H1 (cell line): ENCODE data around the gene ATP11A. TPM values are rescaled to one million over a fixed set of nuclear protein-coding genes. Genes with fewer than 3 reads are reported as not detected.
A peak's percentile ranks its signal among the peaks of the same experiment; 100 is the strongest.

Source experiments
- CTCF ChIA-PET: fragments of 300-600 bp; sonication (Branson Sonifier 250); formaldehyde crosslinking; loops from one replicate; lab custom pipeline; 2021; ENCODE audit not compliant: partially characterized antibody; lab: Charles Lee
- POLR2A ChIA-PET: fragments of 300-600 bp; sonication (Branson Sonifier 250); formaldehyde crosslinking; loops from one replicate; lab custom pipeline; 2021; ENCODE audit warnings: inconsistent platforms; ENCODE audit not compliant: partially characterized antibody; lab: Charles Lee
- DNase-seq, 2 experiments: peaks; one replicate each; pipeline versions ENCODE4 v3.0.0 to v3.0.0-alpha.2; 2010 to 2022; ENCODE audit warnings: low spot score in 2 of 2, low read depth in 1 of 2, mixed read lengths in 1 of 2
- FAIRE-seq: peaks from 2 replicates; lab custom pipeline; 2011; peaks lifted over from hg19 to GRCh38; lab: Jason Lieb, UNC
- H2AFZ ChIP-seq: 2 replicates; pipeline ENCODE4 v1.8.1; 2012; ENCODE audit warnings: low read length, inconsistent platforms
- H2AK5ac ChIP-seq: 2 replicates; pipeline ENCODE4 v1.6.1; 2013; ENCODE audit warnings: low read depth, low read length
- H2BK120ac ChIP-seq: replicated peaks from 2 replicates; pipeline ENCODE3; 2013; ENCODE audit warnings: low read depth, low read length, inconsistent platforms
- H2BK12ac ChIP-seq: 2 replicates; pipeline ENCODE4 v1.6.1; 2013; ENCODE audit warnings: low read depth, low read length
- H2BK15ac ChIP-seq: 2 replicates; pipeline ENCODE4 v1.6.1; 2013; ENCODE audit warnings: low read length
- H2BK20ac ChIP-seq: 2 replicates; pipeline ENCODE4 v1.6.1; 2013; ENCODE audit warnings: low read length
- H2BK5ac ChIP-seq: 2 replicates; pipeline ENCODE4 v1.6.1; 2013; ENCODE audit warnings: low read depth, low read length
- H3K14ac ChIP-seq: 2 replicates; pipeline ENCODE4 v1.6.1; 2013; ENCODE audit warnings: inconsistent platforms; ENCODE audit not compliant: insufficient read length
- H3K18ac ChIP-seq: 2 replicates; pipeline ENCODE4 v1.6.1; 2013; ENCODE audit warnings: low read length; ENCODE audit errors: extremely low read depth
- H3K23ac ChIP-seq: 2 replicates; pipeline ENCODE4 v1.6.1; 2013; ENCODE audit warnings: inconsistent platforms; ENCODE audit not compliant: insufficient read length
- H3K23me2 ChIP-seq: 2 replicates; pipeline ENCODE4 v1.6.1; 2013; ENCODE audit warnings: low read depth, low read length
- H3K27ac ChIP-seq: 2 replicates; pipeline ENCODE4 v1.6.1; 2011; ENCODE audit warnings: low read depth, low read length, inconsistent platforms
- H3K27me3 ChIP-seq, 4 experiments: replicated peaks in 1 of 4; 1 replicate in 1 of 4; 2 replicates in 3 of 4; pipeline versions ENCODE4 v1.6.1 to v1.8.1; 2011 to 2013; ENCODE audit warnings: low read length in 3 of 4, mild to moderate bottlenecking in 3 of 4, inconsistent platforms in 2 of 4, mixed read lengths in 2 of 4, moderate library complexity in 1 of 4; ENCODE audit not compliant: control insufficient read depth in 3 of 4, insufficient read depth in 3 of 4; ENCODE audit errors: extremely low read depth in 1 of 4
- H3K36me3 ChIP-seq, 4 experiments: 2 replicates each; pipeline versions ENCODE4 v1.6.1 to v1.8.1; 2011 to 2013; ENCODE audit warnings: mild to moderate bottlenecking in 4 of 4, low read length in 3 of 4, moderate library complexity in 2 of 4, control low read depth in 1 of 4, inconsistent platforms in 1 of 4; ENCODE audit not compliant: insufficient read depth in 4 of 4, control insufficient read depth in 2 of 4
- H3K4ac ChIP-seq: replicated peaks from 2 replicates; pipeline ENCODE3; 2013; ENCODE audit warnings: low read length, low read depth, mixed read lengths, inconsistent platforms; ENCODE audit not compliant: insufficient read length
- H3K4me1 ChIP-seq, 4 experiments: replicated peaks in 1 of 4; 1 replicate in 1 of 4; 2 replicates in 3 of 4; pipeline versions ENCODE4 v1.6.1 to v1.8.1; 2011 to 2013; ENCODE audit warnings: low read length in 3 of 4, inconsistent platforms in 2 of 4, mixed read lengths in 1 of 4; ENCODE audit not compliant: insufficient read depth in 4 of 4, control insufficient read depth in 3 of 4
- H3K4me2 ChIP-seq, 2 experiments: 2 replicates each; pipeline versions ENCODE4 v1.6.1 to v1.8.1; 2011 to 2013; ENCODE audit warnings: low read depth in 2 of 2, low read length in 2 of 2, control low read depth in 1 of 2, inconsistent platforms in 1 of 2, mild to moderate bottlenecking in 1 of 2; ENCODE audit not compliant: insufficient read depth in 1 of 2
- H3K4me3 ChIP-seq, 4 experiments: fragments of 200-600, 300-600 bp in 1 of 4; sonication (generic), shearing (Covaris generic), sonication (Bioruptor Twin) in 1 of 4; 2 replicates each; pipeline versions ENCODE4 v1.5.1 to v1.8.1; 2011 to 2016; ENCODE audit warnings: low read length in 4 of 4, low read depth in 3 of 4, control low read depth in 2 of 4, inconsistent platforms in 2 of 4, mild to moderate bottlenecking in 2 of 4, mixed read lengths in 1 of 4, moderate library complexity in 1 of 4; ENCODE audit not compliant: insufficient read depth in 2 of 4; ENCODE audit errors: extremely low read depth in 1 of 4
- H3K56ac ChIP-seq: replicated peaks from 2 replicates; pipeline ENCODE3; 2013; ENCODE audit warnings: low read depth, mild to moderate bottlenecking, mixed read lengths, low read length, inconsistent platforms; ENCODE audit not compliant: insufficient read length
- H3K79me1 ChIP-seq: 2 replicates; pipeline ENCODE4 v1.6.1; 2013; ENCODE audit warnings: low read depth, low read length, control low read depth
- H3K79me2 ChIP-seq, 2 experiments: 2 replicates each; pipeline versions ENCODE4 v1.6.1 to v1.8.1; 2012 to 2013; ENCODE audit warnings: low read length in 2 of 2, mild to moderate bottlenecking in 2 of 2, inconsistent platforms in 1 of 2; ENCODE audit not compliant: insufficient read depth in 2 of 2, control insufficient read depth in 1 of 2
- H3K9ac ChIP-seq, 4 experiments: replicated peaks in 1 of 4; 1 replicate in 1 of 4; 2 replicates in 3 of 4; pipeline versions ENCODE4 v1.6.1 to v1.8.1; 2011 to 2013; ENCODE audit warnings: low read depth in 3 of 4, low read length in 3 of 4, control low read depth in 2 of 4, mild to moderate bottlenecking in 2 of 4, moderate library complexity in 2 of 4, inconsistent platforms in 1 of 4; ENCODE audit errors: extremely low read depth in 1 of 4
- H3K9me3 ChIP-seq, 2 experiments: 2 replicates each; pipeline versions ENCODE4 v1.6.1 to v1.8.1; 2012 to 2013; ENCODE audit warnings: mild to moderate bottlenecking in 2 of 2, moderate library complexity in 2 of 2, control low read depth in 1 of 2, inconsistent platforms in 1 of 2, low read depth in 1 of 2, low read length in 1 of 2, mixed read lengths in 1 of 2; ENCODE audit not compliant: insufficient read depth in 2 of 2
- H4K20me1 ChIP-seq, 2 experiments: replicated peaks in 1 of 2; 2 replicates each; pipeline versions ENCODE3 to v1.8.1; 2011 to 2013; ENCODE audit warnings: inconsistent platforms in 2 of 2, low read length in 2 of 2, mild to moderate bottlenecking in 1 of 2; ENCODE audit not compliant: insufficient read depth in 2 of 2, control insufficient read depth in 1 of 2
- H4K5ac ChIP-seq: 2 replicates; pipeline ENCODE4 v1.6.1; 2013; ENCODE audit warnings: low read length, low read depth, mixed read lengths, inconsistent platforms; ENCODE audit not compliant: insufficient read length
- H4K8ac ChIP-seq: 2 replicates; pipeline ENCODE4 v1.8.0; 2013; ENCODE audit warnings: mild to moderate bottlenecking, moderate library complexity, low read length, inconsistent platforms; ENCODE audit not compliant: insufficient read depth; ENCODE audit errors: extremely low read depth
- H4K91ac ChIP-seq: replicated peaks from 2 replicates; pipeline ENCODE3; 2013; ENCODE audit warnings: low read length, mixed read lengths, inconsistent platforms; ENCODE audit not compliant: insufficient read length
- ASH2L ChIP-seq: fragments of 200-600, 300-600 bp; sonication (generic); IDR thresholded peaks from one replicate; pipeline ENCODE4 v1.7.1; 2017; ENCODE audit warnings: low read length
- CBX8 ChIP-seq: fragments of 300-800, 300-1000 bp; sonication (generic); IDR thresholded peaks from 2 replicates; pipeline ENCODE4 v1.7.1; 2016; ENCODE audit warnings: low read depth, low read length, borderline replicate concordance
- E2F6 ChIP-seq: IDR thresholded peaks from 2 replicates; pipeline ENCODE4 v1.6.1; 2012; ENCODE audit warnings: inconsistent platforms
- EGR1 ChIP-seq: IDR thresholded peaks from 2 replicates; pipeline ENCODE4 v1.6.1; 2011; ENCODE audit warnings: low read depth, low read length, borderline replicate concordance
- JUN ChIP-seq: IDR thresholded peaks from 2 replicates; pipeline ENCODE4 v1.6.1; 2011; ENCODE audit warnings: low read depth, mild to moderate bottlenecking, improper control_type of control experiment, low read length
- SIRT6 ChIP-seq: IDR thresholded peaks from one replicate; pipeline ENCODE4 v1.7.1; 2012; ENCODE audit warnings: low read length, inconsistent platforms
- TAF1 ChIP-seq: IDR thresholded peaks from 2 replicates; pipeline ENCODE4 v1.6.1; 2011; ENCODE audit warnings: mild to moderate bottlenecking, low read depth, low read length
- whole genome bisulfite sequencing, 2 experiments: shearing (Covaris generic) in 1 of 2; methylation state at CpG; one replicate each; pipeline versions ENCODE4 v1.1.6 to v1.1.7; 2013 to 2015; ENCODE audit warnings: low lambda C conversion rate in 2 of 2, mixed read lengths in 2 of 2, inconsistent platforms in 1 of 2, low coverage in 1 of 2, missing lambda C conversion rate in 1 of 2; ENCODE audit not compliant: insufficient replicate concordance in 2 of 2, insufficient coverage in 1 of 2, insufficient read length in 1 of 2; ENCODE audit errors: extremely low coverage in 1 of 2, missing lambda C conversion rate in 1 of 2; 5-methylcytosine and 5-hydroxymethylcytosine counted together
- long read RNA-seq, 2 experiments: library from RNA in 1 of 2; library from capped mRNA in 1 of 2; stranded (forward); transcript quantifications; one replicate each; pipeline ENCODE4 v2.0.0, GENCODE V29; 2021; ENCODE audit warnings: inconsistent platforms in 1 of 2
- polyA minus RNA-seq, 3 experiments: library from RNA; depleted of rRNA, polyadenylated mRNA; stranded (reverse); fragments of >200 nt; gene quantifications; 1 replicate in 2 of 3; 2 replicates in 1 of 3; pipeline ENCODE4 v1.2.3, GENCODE V29; 2011
- polyA plus RNA-seq, 7 experiments: library from polyadenylated mRNA; depleted of rRNA in 3 of 7; stranded (reverse) in 5 of 7; unstranded in 2 of 7; fragments of >200 nt in 5 of 7; fragments of 200-250 nt in 2 of 7; gene quantifications; 1 replicate in 5 of 7; 2 replicates in 1 of 7; 4 replicates in 1 of 7; pipeline versions ENCODE4 v1.2.1 to v1.2.3, GENCODE V29; 2011 to 2013; ENCODE audit warnings: missing spikeins in 2 of 7, mixed read lengths in 2 of 7
- total RNA-seq: library from RNA; stranded (reverse); fragmentation: NEBNext Ultra II Directional; extraction: Animal tissue kit (Norgen Biotek cat#: 25700); gene quantifications from 2 replicates; pipeline ENCODE4 v1.2.1, GENCODE V29; 2021

ATP11A gene
- total RNA-seq (72.9 and 78.5 TPM in 2 replicates), polyA plus RNA-seq (2011; rRNA removed) (28.8 and 30.7 TPM in 2 replicates), polyA minus RNA-seq (2011; rRNA and poly(A)+ RNA removed) (35.6 and 46.4 TPM in 2 replicates)
- polyA plus RNA-seq (2011; cell fraction: cytosol; rRNA removed), result 14.9 TPM
- polyA plus RNA-seq (2011; cell fraction: nucleus; rRNA removed), result 83.2 TPM
- polyA plus RNA-seq (2012, experiment 1 of 2), result 31.1 to 42.5 TPM (median 35.7 TPM) in 4 replicates
- 4.6 TPM for polyA plus RNA-seq (2012, experiment 2 of 2)
- 30.6 TPM for polyA plus RNA-seq (2013, experiment 1 of 2)
- polyA plus RNA-seq (2013, experiment 2 of 2), result 28.1 TPM
- polyA minus RNA-seq (2011; cell fraction: cytosol; rRNA and poly(A)+ RNA removed), result 49.0 TPM
- polyA minus RNA-seq (2011; cell fraction: nucleus; rRNA and poly(A)+ RNA removed), result 68.1 TPM
- long read RNA-seq, experiment 1, transcript ATP11A-217 (1 exons, 3,542 nt), result major isoform, 8 of 40 reads
- long read RNA-seq, experiment 1, partial matches to known transcripts, result 17 of 40 reads
- long read RNA-seq, experiment 1, other reads (novel, unspliced or antisense), result 15 of 40 reads
- long read RNA-seq, experiment 2, result 0 reads

- WGBS, 2 experiments, result 9% methylated on average over 64 of the region's 95 CpGs; no CpG with 5 or more reads in 1 of the 2 experiments
- no peak within 1 kb of the TSS for H2BK20ac ChIP-seq
- 0 out of 2 replicates have a peak within 1 kb of the TSS, but pooled peaks have one; percentile 53 for H2BK15ac ChIP-seq
- POLR2A ChIA-PET, result interaction anchor here (1.2 to 1.5 kb wide), 2 partner anchors 10 to 46 kb away, joined by 3 to 6 read pairs; no protein-coding TSS in a partner anchor
- H3K27ac ChIP-seq, result no peak within 1 kb of the TSS
- no peak within 1 kb of the TSS for H2AK5ac ChIP-seq
- H3K56ac ChIP-seq, result no peak within 1 kb of the TSS
- peak within 1 kb of the TSS; percentile 64 to 87 for H3K4me2 ChIP-seq
- peak within 1 kb of the TSS; percentile 48 to 79 (median 72) for H3K4me3 ChIP-seq
- peak within 1 kb of the TSS; percentile 17 for H4K91ac ChIP-seq
- peaks cover 3 to 31% (median 18%) of the 10 kb centered on the region in 4 experiments for H3K4me1 ChIP-seq
- H3K36me3 ChIP-seq, result no peaks in the 10 kb centered on the region
- peaks cover 4 to 8% of the 10 kb centered on the region in 2 experiments for H4K20me1 ChIP-seq
- no peak within 1 kb of the TSS for H3K23ac ChIP-seq
- peaks cover 6 to 38% of the 10 kb centered on the region in 2 experiments; a peak in 3 of 4 replicates for H3K79me2 ChIP-seq
- H2AFZ ChIP-seq, result no peak within 1 kb of the TSS
- H4K8ac ChIP-seq, result peak within 1 kb of the TSS; percentile 78; the same call in 1 of the 2 replicates
- H3K4ac ChIP-seq, result no peak within 1 kb of the TSS
- H2BK120ac ChIP-seq, result no peak within 1 kb of the TSS
- FAIRE-seq (no peak), DNase-seq (peak; percentile 25 to 84)
- peaks cover 5% of the 10 kb centered on the region; the same call in 1 of the 2 replicates for H3K23me2 ChIP-seq
- H3K9ac ChIP-seq, result peak within 1 kb of the TSS; percentile 30 to 91 (median 50); a peak in 6 of 7 replicates
- no peaks in the 10 kb centered on the region for H3K9me3 ChIP-seq
- no peak within 1 kb of the TSS for H4K5ac ChIP-seq
- H3K79me1 ChIP-seq, result peaks cover 12% of the 10 kb centered on the region
- peak within 1 kb of the TSS; percentile 60; the same call in 1 of the 2 replicates for H2BK5ac ChIP-seq
- H3K27me3 ChIP-seq, result peaks cover 0 to 2% (median 0%) of the 10 kb centered on the region in 4 experiments; a peak in 3 of 7 replicates
- peak within 1 kb of the TSS; percentile 72; the same call in 1 of the 2 replicates for H3K18ac ChIP-seq
- CTCF ChIA-PET, result interaction anchor here (0.6 to 1.2 kb wide), 3 partner anchors 17 to 203 kb away, joined by 3 read pairs; no protein-coding TSS in a partner anchor
- H2BK12ac ChIP-seq, result peak within 1 kb of the TSS; percentile 86; the same call in 1 of the 2 replicates
- no peak within 1 kb of the TSS for H3K14ac ChIP-seq
- TF ChIP-seq JUN (no peak), EGR1 (no peak), SIRT6 (no peak), ASH2L (no peak), TAF1 (peak; percentile 78), CBX8 (no peak), E2F6 (no peak)
These were observed at the start of gene ATP11A for GRCh38 chr13:112689303-112690245. ATP11A (plus strand) TSS chr13:112690038; CDS start chr13:112690417, 379 bp downstream.
